Muscle of leg (tissue), 11 donors: Measurements from ENCODE around the gene KCND3. TPM values are rescaled to one million over a fixed set of nuclear protein-coding genes. Genes with fewer than 3 reads are reported as not detected.

Experiments
- DNase-seq: peaks from one replicate; pipeline ENCODE4 v3.0.0; 2013
- H3K27ac ChIP-seq: one replicate; pipeline ENCODE4 v1.5.1; 2013; ENCODE audit warnings: mild to moderate bottlenecking, low read length, control low read depth
- H3K27me3 ChIP-seq: one replicate; pipeline ENCODE4 v1.6.1; 2013; ENCODE audit warnings: low read length; ENCODE audit not compliant: control insufficient read depth, insufficient read depth
- H3K36me3 ChIP-seq: one replicate; pipeline ENCODE4 v1.6.1; 2013; ENCODE audit warnings: low read length; ENCODE audit not compliant: control insufficient read depth, insufficient read depth
- H3K4me1 ChIP-seq: one replicate; pipeline ENCODE4 v1.6.1; 2013; ENCODE audit warnings: low read length; ENCODE audit not compliant: control insufficient read depth, insufficient read depth
- H3K4me3 ChIP-seq: one replicate; pipeline ENCODE4 v1.5.1; 2013; ENCODE audit warnings: low read length, control low read depth
- H3K9me3 ChIP-seq: replicated peaks from 2 replicates; pipeline ENCODE4 v1.6.1; 2013; ENCODE audit warnings: low read depth, low read length; ENCODE audit not compliant: control insufficient read depth
- WGBS: methylation state at CpG from one replicate; pipeline ENCODE4 v1.1.5; 2013; ENCODE audit warnings: missing lambda C conversion rate; ENCODE audit not compliant: insufficient coverage; 5-methylcytosine and 5-hydroxymethylcytosine counted together
- polyA plus RNA-seq, 8 donors: library from polyadenylated mRNA; unstranded; fragments of 120-200 nt; gene quantifications; one replicate each; pipeline versions ENCODE4 v1.2.1 to v1.2.3, GENCODE V29; 2013; ENCODE audit warnings: inconsistent platforms in 1 of 8, low replicate concordance in 1 of 8; ENCODE audit not compliant: insufficient read length in 8 of 8, insufficient read depth in 1 of 8
- total RNA-seq: library from RNA; stranded (reverse); fragments of 120-200 nt; gene quantifications from one replicate; pipeline ENCODE4 v1.2.4, GENCODE V29; 2013

The KCND3 gene
- total and polyA plus RNA-seq, 9 donors = 0.84 to 1.9 (median 1.5) TPM

- no peak overlapping the region for H3K27ac ChIP-seq
- H3K9me3 ChIP-seq = no peaks in the 10 kb centered on the region
- no peak for DNase-seq
These were observed 27.5 kb downstream of the KCND3 start for GRCh38 chr1:111961773-111962565.

GRCh38 chr1:111961016-111961415 is 28.5 kb downstream of the KCND3 start:
- H3K9me3 ChIP-seq = no peaks in the 10 kb centered on the region
- H3K4me3 ChIP-seq = no peak overlapping the region
- peaks cover 24% of the 10 kb centered on the region for H3K27me3 ChIP-seq
- peak; percentile 15 for DNase-seq
- 68% methylated on average over 4 of the region's 8 CpGs for WGBS
- no peak overlapping the region for H3K27ac ChIP-seq
- no peaks in the 10 kb centered on the region for H3K36me3 ChIP-seq
- H3K4me1 ChIP-seq = peaks cover 10% of the 10 kb centered on the region

More at GRCh38 chr1:111961773-111962565, 27.5 kb downstream of the KCND3 start:
- H3K4me3 ChIP-seq = no peak overlapping the region
- peaks cover 10% of the 10 kb centered on the region for H3K4me1 ChIP-seq
- no peaks in the 10 kb centered on the region for H3K36me3 ChIP-seq
- peaks cover 23% of the 10 kb centered on the region for H3K27me3 ChIP-seq
- WGBS = 75% methylated on average over 7 of the region's 11 CpGs

- no peak for DNase-seq
- Histone ChIP-seq H3K9me3 (no peaks in the 10 kb centered on the region), H3K4me3 (no peak overlapping the region), H3K36me3 (no peaks in the 10 kb centered on the region), H3K27ac (no peak overlapping the region), H3K27me3 (peaks cover 21% of the 10 kb centered on the region), H3K4me1 (peaks cover 10% of the 10 kb centered on the region)
- WGBS = 47% methylated on average over 3 of the region's 4 CpGs
These were observed 30.0 kb downstream of the KCND3 start for GRCh38 chr1:111959436-111959835.

GRCh38 chr1:111958851-111959250 is 30.6 kb downstream of the KCND3 start:
- Histone ChIP-seq H3K27ac (no peak overlapping the region), H3K4me3 (no peak overlapping the region), H3K9me3 (no peaks in the 10 kb centered on the region), H3K4me1 (peaks cover 10% of the 10 kb centered on the region), H3K27me3 (peaks cover 18% of the 10 kb centered on the region), H3K36me3 (no peaks in the 10 kb centered on the region)
- no peak for DNase-seq
- no CpG with 5 or more reads among the region's 6 CpGs for WGBS

GRCh38 chr1:111958075-111958474 is 31.4 kb downstream of the KCND3 start:
- DNase-seq = no peak
- H3K36me3 ChIP-seq = no peaks in the 10 kb centered on the region
- peaks cover 19% of the 10 kb centered on the region for H3K27me3 ChIP-seq
- 78% methylated on average over 1 of the region's 3 CpGs for WGBS
- H3K27ac ChIP-seq = no peak overlapping the region
- no peaks in the 10 kb centered on the region for H3K9me3 ChIP-seq
- H3K4me1 ChIP-seq = peaks cover 10% of the 10 kb centered on the region
- H3K4me3 ChIP-seq = no peak overlapping the region

- no peak overlapping the region for H3K4me3 ChIP-seq
- DNase-seq = no peak
- H3K27me3 ChIP-seq = peaks cover 16% of the 10 kb centered on the region
- H3K9me3 ChIP-seq = no peaks in the 10 kb centered on the region
- H3K36me3 ChIP-seq = no peaks in the 10 kb centered on the region
- no peak overlapping the region for H3K27ac ChIP-seq
- H3K4me1 ChIP-seq = peaks cover 6% of the 10 kb centered on the region
- WGBS = 76% methylated on average over 9 of the region's 13 CpGs
These were observed 33.2 kb downstream of the KCND3 start for GRCh38 chr1:111956155-111956771.

- Histone ChIP-seq H3K36me3 (no peaks in the 10 kb centered on the region), H3K9me3 (no peaks in the 10 kb centered on the region), H3K27me3 (peaks cover 12% of the 10 kb centered on the region), H3K4me1 (peaks cover under 1% of the 10 kb centered on the region), H3K27ac (no peak overlapping the region), H3K4me3 (no peak overlapping the region)
- WGBS = 93% methylated on average over 5 of the region's 6 CpGs
- no peak for DNase-seq
These were observed 33.7 kb downstream of the KCND3 start for GRCh38 chr1:111955755-111956154.

- H3K27ac ChIP-seq = no peak overlapping the region
- no peak for DNase-seq
- H3K27me3 ChIP-seq = peaks cover 7% of the 10 kb centered on the region
- H3K4me1 ChIP-seq = peaks cover 4% of the 10 kb centered on the region
- no peak overlapping the region for H3K4me3 ChIP-seq
- no peaks in the 10 kb centered on the region for H3K9me3 ChIP-seq
- H3K36me3 ChIP-seq = no peaks in the 10 kb centered on the region
- WGBS = no CpG with 5 or more reads among the region's 5 CpGs
These were observed 35.7 kb downstream of the KCND3 start for GRCh38 chr1:111953797-111954196.

GRCh38 chr1:111952125-111952657 is 37.3 kb downstream of the KCND3 start:
- no peak for DNase-seq
- WGBS = 60% methylated on average over 1 of the region's 4 CpGs
- no peak overlapping the region for H3K27ac ChIP-seq

More at GRCh38 chr1:111952125-111952657, 37.3 kb downstream of the KCND3 start:
- peaks cover 7% of the 10 kb centered on the region for H3K27me3 ChIP-seq
- peaks cover 15% of the 10 kb centered on the region for H3K4me1 ChIP-seq
- H3K36me3 ChIP-seq = no peaks in the 10 kb centered on the region
- no peak overlapping the region for H3K4me3 ChIP-seq
- H3K9me3 ChIP-seq = no peaks in the 10 kb centered on the region
